Caco-2 (cell line): ENCODE data around the gene ZBTB5. TPM values are rescaled to one million over a fixed set of nuclear protein-coding genes. Genes with fewer than 3 reads are reported as not detected.
"Not testable (repeated sequence)": the region's sequence is repeated elsewhere in the genome, so short reads cannot be mapped to it uniquely, and the experiment has no call there.

Experiments
- BruUV-seq: library from RNA; stranded (reverse); fragments of 400-500 nt; replicated peaks from 2 replicates; lab custom pipeline; 2021; lab: Mats Ljungman, UMichigan
- CTCF ChIA-PET: fragments of 300-600 bp; sonication (Branson Sonifier 250); formaldehyde crosslinking; loops from one replicate; lab custom pipeline; 2022; ENCODE audit warnings: antibody characterized with exemption; lab: Charles Lee
- POLR2A ChIA-PET: fragments of 300-600 bp; sonication (Branson Sonifier 250); formaldehyde crosslinking; loops from one replicate; lab custom pipeline; 2022; ENCODE audit warnings: antibody characterized with exemption; lab: Charles Lee
- DNase-seq, 2 experiments: peaks; one replicate each; pipeline versions ENCODE4 v3.0.0 to v3.0.0-alpha.2; 2020 to 2022
- H3K27me3 ChIP-seq: replicated peaks from 2 replicates; pipeline ENCODE4 v1.6.0; 2011; ENCODE audit warnings: low read length; ENCODE audit not compliant: control insufficient read depth, insufficient read depth
- H3K36me3 ChIP-seq: 2 replicates; pipeline ENCODE4 v1.5.1; 2011; ENCODE audit warnings: low read length; ENCODE audit not compliant: control insufficient read depth, insufficient read depth
- H3K4me1 ChIP-seq: fragments of 250-450 bp; sonication (Bioruptor Pico); 2 replicates; pipeline ENCODE4 v1.5.1; 2020; ENCODE audit warnings: mild to moderate bottlenecking
- H3K4me3 ChIP-seq: 2 replicates; pipeline ENCODE4 v1.5.1; 2011; ENCODE audit warnings: low read depth, mild to moderate bottlenecking, control low read depth, low read length
- H3K9me3 ChIP-seq: fragments of 250-450 bp; sonication (Bioruptor Pico); 2 replicates; pipeline ENCODE4 v1.5.1; 2020; ENCODE audit warnings: mild to moderate bottlenecking, moderate library complexity
- H3K27ac Mint-ChIP-seq: one replicate; pipeline ENCODE4 v1.8.0; 2022; ENCODE audit warnings: mixed read lengths; ENCODE audit not compliant: unreplicated experiment
- H3K27me3 Mint-ChIP-seq: one replicate; pipeline ENCODE4 v1.8.0; 2022; ENCODE audit warnings: mixed read lengths; ENCODE audit not compliant: insufficient read depth, unreplicated experiment
- H3K36me3 Mint-ChIP-seq: one replicate; pipeline ENCODE4 v1.8.0; 2022; ENCODE audit warnings: mild to moderate bottlenecking, mixed read lengths; ENCODE audit not compliant: insufficient read depth, unreplicated experiment
- H3K4me1 Mint-ChIP-seq: one replicate; pipeline ENCODE4 v1.8.0; 2022; ENCODE audit warnings: low read depth, mixed read lengths; ENCODE audit not compliant: unreplicated experiment
- H3K4me3 Mint-ChIP-seq: one replicate; pipeline ENCODE4 v1.8.0; 2022; ENCODE audit warnings: mild to moderate bottlenecking, moderate library complexity, mixed read lengths; ENCODE audit not compliant: unreplicated experiment
- H3K9me3 Mint-ChIP-seq: one replicate; pipeline ENCODE4 v1.8.0; 2022; ENCODE audit warnings: mixed read lengths; ENCODE audit not compliant: unreplicated experiment
- CTCF ChIP-seq, 2 experiments: fragments of 200-600 bp in 1 of 2; IDR thresholded peaks; 1 replicate in 1 of 2; 2 replicates in 1 of 2; pipeline versions ENCODE4 v1.5.1 to v1.8.0; 2011 to 2022; ENCODE audit warnings: antibody characterized with exemption in 1 of 2, control low read depth in 1 of 2, inconsistent platforms in 1 of 2, low read depth in 1 of 2, low read length in 1 of 2, mild to moderate bottlenecking in 1 of 2, moderate library complexity in 1 of 2; ENCODE audit not compliant: insufficient read depth in 1 of 2, severe bottlenecking in 1 of 2, unreplicated experiment in 1 of 2
- intact Hi-C: fragments of 100-400 bp; cut with micrococcal nuclease; formaldehyde crosslinking; loops from one replicate; pipeline ENCODE4 v1.10.0; 2022; ENCODE audit not compliant: unreplicated experiment
- total RNA-seq: library from RNA; stranded (reverse); gene quantifications from 2 replicates; pipeline ENCODE4 v1.2.3, GENCODE V29; 2022

ZBTB5 gene
- total RNA-seq, 1 experiment from 2014 or later: 13.2 TPM

- intact Hi-C loops: no loop called here
- Mint-ChIP-seq H3K9me3 (no peaks in the 10 kb centered on the region), H3K4me3 (no peak overlapping the region), H3K36me3 (peaks cover under 1% of the 10 kb centered on the region), H3K27me3 (no peaks in the 10 kb centered on the region), H3K4me1 (no peaks in the 10 kb centered on the region), H3K27ac (no peak overlapping the region)
- Histone ChIP-seq H3K9me3 (no peaks in the 10 kb centered on the region), H3K27me3 (no peaks in the 10 kb centered on the region), H3K4me3 (no peak overlapping the region), H3K36me3 (no peaks in the 10 kb centered on the region), H3K4me1 (no peaks in the 10 kb centered on the region)
- no TSS peak for BruUV-seq
- no peak for DNase-seq
- TF ChIP-seq CTCF (IDR thresholded peaks at IDR 0.05; ENCODE audit: insufficient read depth in 1 of 2, low read depth in 1 of 2, low read length in 1 of 2, severe bottlenecking in 1 of 2, unreplicated experiment in 1 of 2): no peak
- CTCF ChIA-PET: no interaction called here
- POLR2A ChIA-PET: no interaction called here
Measured at GRCh38 chr9:37512437-37512836, 47.2 kb upstream of the ZBTB5 start.

- DNase-seq: peak in 1 of 2 experiments; percentile 37
- no peak overlapping the region for H3K4me3 ChIP-seq
- TF ChIP-seq CTCF (IDR thresholded peaks at IDR 0.05; ENCODE audit: insufficient read depth in 1 of 2, low read depth in 1 of 2, low read length in 1 of 2, severe bottlenecking in 1 of 2, unreplicated experiment in 1 of 2): peak in 1 of 2 experiments; percentile 25
- no peaks in the 10 kb centered on the region for H3K27me3 Mint-ChIP-seq
- no peaks in the 10 kb centered on the region for H3K9me3 ChIP-seq
- no peaks in the 10 kb centered on the region for H3K4me1 ChIP-seq
- POLR2A ChIA-PET: no interaction called here
- no peaks in the 10 kb centered on the region for H3K36me3 ChIP-seq
- no peaks in the 10 kb centered on the region for H3K36me3 Mint-ChIP-seq
- no peak overlapping the region for H3K4me3 Mint-ChIP-seq
- H3K4me1 Mint-ChIP-seq: no peaks in the 10 kb centered on the region
- CTCF ChIA-PET: no interaction called here
- no peaks in the 10 kb centered on the region for H3K9me3 Mint-ChIP-seq
- no TSS peak for BruUV-seq
- H3K27me3 ChIP-seq: no peaks in the 10 kb centered on the region
- intact Hi-C loops: no loop called here
- no peak overlapping the region for H3K27ac Mint-ChIP-seq
Measured at GRCh38 chr9:37511016-37512010, 46.1 kb upstream of the ZBTB5 start.

- H3K4me3 ChIP-seq, H3K4me1 Mint-ChIP-seq, CTCF ChIA-PET, H3K9me3 Mint-ChIP-seq, H3K36me3 Mint-ChIP-seq, H3K36me3 ChIP-seq, intact Hi-C loops, H3K27ac Mint-ChIP-seq, POLR2A ChIA-PET, H3K27me3 ChIP-seq, BruUV-seq, H3K4me3 Mint-ChIP-seq, H3K27me3 Mint-ChIP-seq, DNase-seq, H3K9me3 ChIP-seq, H3K4me1 ChIP-seq: not testable (repeated sequence)
Measured at GRCh38 chr9:37510053-37510452, 44.8 kb upstream of the ZBTB5 start.
